ENCODE measurements around the gene ADGRB2. TPM values are rescaled to one million over a fixed set of nuclear protein-coding genes. Genes with fewer than 3 reads are reported as not detected.

ADGRB2 gene
- total RNA-seq, 2 experiments from 2014 or later: 0.54 to 0.56 TPM

GRCh38 chr1:31762323-31762722, 1.8 kb downstream of the ADGRB2 start:
- Mint-ChIP-seq H3K4me1 (ENCODE audit: low read depth) (peaks cover 22% of the 10 kb centered on the region), H3K9me3 (no peaks in the 10 kb centered on the region), H3K27ac (no peak overlapping the region), H3K36me3 (ENCODE audit: low read depth) (no peaks in the 10 kb centered on the region), H3K27me3 (peaks cover 27% of the 10 kb centered on the region), H3K4me3 (no peak overlapping the region)
- DNase-seq: no peak
- intact Hi-C loops (cut with micrococcal nuclease): loop anchor here (10.0 kb wide), 1 partner anchor 48 kb away; no protein-coding TSS in a partner anchor
- ChIA-PET POLR2A (interaction anchor here (1.0 to 3.4 kb wide), 3 partner anchors 9 to 17 kb away, joined by 3 to 14 read pairs (median 4); no protein-coding TSS in a partner anchor), CTCF (interaction anchor here (0.8 to 14.2 kb wide), 6 partner anchors 10 to 202 kb away, joined by 3 to 129 read pairs (median 4); no protein-coding TSS in a partner anchor)
- TF ChIP-seq, protein P1, sequence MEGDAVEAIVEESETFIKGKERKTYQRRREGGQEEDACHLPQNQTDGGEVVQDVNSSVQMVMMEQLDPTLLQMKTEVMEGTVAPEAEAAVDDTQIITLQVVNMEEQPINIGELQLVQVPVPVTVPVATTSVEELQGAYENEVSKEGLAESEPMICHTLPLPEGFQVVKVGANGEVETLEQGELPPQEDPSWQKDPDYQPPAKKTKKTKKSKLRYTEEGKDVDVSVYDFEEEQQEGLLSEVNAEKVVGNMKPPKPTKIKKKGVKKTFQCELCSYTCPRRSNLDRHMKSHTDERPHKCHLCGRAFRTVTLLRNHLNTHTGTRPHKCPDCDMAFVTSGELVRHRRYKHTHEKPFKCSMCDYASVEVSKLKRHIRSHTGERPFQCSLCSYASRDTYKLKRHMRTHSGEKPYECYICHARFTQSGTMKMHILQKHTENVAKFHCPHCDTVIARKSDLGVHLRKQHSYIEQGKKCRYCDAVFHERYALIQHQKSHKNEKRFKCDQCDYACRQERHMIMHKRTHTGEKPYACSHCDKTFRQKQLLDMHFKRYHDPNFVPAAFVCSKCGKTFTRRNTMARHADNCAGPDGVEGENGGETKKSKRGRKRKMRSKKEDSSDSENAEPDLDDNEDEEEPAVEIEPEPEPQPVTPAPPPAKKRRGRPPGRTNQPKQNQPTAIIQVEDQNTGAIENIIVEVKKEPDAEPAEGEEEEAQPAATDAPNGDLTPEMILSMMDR (IDR thresholded peaks at IDR 0.05): no peak
- ATAC-seq: no peak

DNA sequence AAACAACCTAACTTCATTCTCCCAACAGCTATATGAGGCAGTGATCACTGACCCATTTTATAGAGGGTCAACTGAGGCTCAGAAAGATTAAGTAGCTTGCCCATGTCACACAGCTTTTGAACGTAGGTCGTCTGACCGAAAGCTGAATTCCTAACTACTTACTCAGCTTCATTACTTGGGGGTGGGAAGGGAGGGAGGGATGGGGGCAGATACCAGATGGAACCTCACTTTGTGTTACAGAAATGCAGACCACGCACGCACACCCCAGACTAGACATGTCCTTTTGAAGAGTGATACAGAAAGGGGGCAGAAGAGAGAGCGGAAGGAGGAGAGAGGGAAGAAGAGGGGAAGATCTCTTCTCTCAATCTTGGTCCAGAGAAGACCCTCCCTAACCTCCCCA, 2.3 kb downstream of the ADGRB2 start:
- ATAC-seq (no peak), DNase-seq (no peak)
- Mint-ChIP-seq H3K4me3 (no peak overlapping the region), H3K27me3 (peaks cover 27% of the 10 kb centered on the region), H3K4me1 (ENCODE audit: low read depth) (peaks cover 22% of the 10 kb centered on the region), H3K36me3 (ENCODE audit: low read depth) (no peaks in the 10 kb centered on the region), H3K27ac (no peak overlapping the region), H3K9me3 (no peaks in the 10 kb centered on the region)
- intact Hi-C loops (cut with micrococcal nuclease): loop anchor here (10.0 kb wide), 1 partner anchor 47 kb away; no protein-coding TSS in a partner anchor
- ChIA-PET POLR2A (interaction anchor here (1.0 to 3.4 kb wide), 2 partner anchors 11 to 16 kb away, joined by 3 to 14 read pairs; no protein-coding TSS in a partner anchor), CTCF (interaction anchor here (1.2 to 14.2 kb wide), 3 partner anchors 11 to 202 kb away, joined by 3 to 129 read pairs (median 7); no protein-coding TSS in a partner anchor)
- TF ChIP-seq, protein P1 (IDR thresholded peaks at IDR 0.05): no peak

DNA sequence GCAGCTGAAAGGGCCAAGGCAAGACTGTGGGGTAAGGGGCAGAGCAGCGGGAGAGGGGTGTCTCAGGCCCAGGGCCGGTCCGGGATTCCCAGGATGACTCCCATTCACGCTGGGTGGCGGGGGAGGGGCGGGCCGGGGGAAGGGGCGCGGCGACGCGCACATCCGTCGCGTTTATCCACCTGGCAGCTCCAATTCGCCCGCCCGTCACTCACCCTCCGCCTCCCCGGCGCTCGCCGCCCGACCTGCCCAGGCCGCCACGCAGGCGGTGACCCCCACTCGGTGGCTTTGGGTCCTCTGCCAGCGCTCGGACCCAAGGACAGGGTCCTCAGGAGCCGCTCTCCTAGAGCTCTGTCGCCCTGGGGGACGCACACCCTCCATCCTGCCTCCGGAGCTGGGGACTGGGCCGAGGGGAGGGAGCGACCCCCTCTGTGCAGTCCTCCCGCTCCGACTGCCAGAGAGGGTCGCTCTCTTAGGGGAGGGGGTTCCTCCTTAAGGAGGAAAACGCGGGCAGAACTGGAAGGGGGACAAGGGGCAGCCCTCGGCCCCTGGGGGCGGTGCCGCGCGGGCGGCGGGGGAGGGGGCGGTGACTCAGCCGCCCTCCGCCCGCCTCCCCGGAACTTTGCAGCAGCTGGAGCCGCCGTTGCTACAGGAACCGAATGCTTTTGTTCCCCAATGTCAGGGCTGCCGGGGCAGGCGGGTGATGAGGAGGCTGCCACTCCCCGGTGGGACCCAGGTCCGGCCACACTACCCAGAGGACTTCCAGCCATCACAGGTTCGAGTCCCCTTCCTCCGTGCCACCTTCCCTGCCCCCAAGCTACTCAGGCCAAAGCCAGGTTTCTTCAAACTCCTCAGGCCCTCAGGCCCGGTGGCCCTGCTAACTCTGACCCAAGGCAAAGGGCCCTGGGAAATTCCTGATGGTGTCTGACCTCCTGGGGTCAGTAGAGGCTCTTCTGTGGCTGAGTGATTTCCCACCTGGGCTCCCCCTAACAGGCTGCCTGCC, 3.4 kb downstream of the ADGRB2 start:
- intact Hi-C loops (cut with micrococcal nuclease): loop anchor here (10.0 kb wide), 1 partner anchor 46 kb away; no protein-coding TSS in a partner anchor
- peaks cover 27% of the 10 kb centered on the region for H3K27me3 Mint-ChIP-seq
- H3K27ac Mint-ChIP-seq: no peak overlapping the region
- peaks cover 22% of the 10 kb centered on the region for H3K4me1 Mint-ChIP-seq (ENCODE audit: low read depth)
- no peaks in the 10 kb centered on the region for H3K36me3 Mint-ChIP-seq (ENCODE audit: low read depth)
- H3K4me3 Mint-ChIP-seq: peak overlapping the region; percentile 49
- POLR2A ChIA-PET: interaction anchor here (0.8 to 3.4 kb wide), 3 partner anchors 12 to 139 kb away, joined by 3 to 14 read pairs (median 3); partner anchors contain the start of gene PEF1
- H3K9me3 Mint-ChIP-seq: no peaks in the 10 kb centered on the region
- DNase-seq (peak; percentile 75), ATAC-seq (peak; percentile 64)
- TF ChIP-seq, protein P1 (IDR thresholded peaks at IDR 0.05): no peak
- CTCF ChIA-PET: interaction anchor here (1.1 to 14.2 kb wide), 6 partner anchors 8 to 203 kb away, joined by 3 to 129 read pairs (median 5); no protein-coding TSS in a partner anchor

DNA sequence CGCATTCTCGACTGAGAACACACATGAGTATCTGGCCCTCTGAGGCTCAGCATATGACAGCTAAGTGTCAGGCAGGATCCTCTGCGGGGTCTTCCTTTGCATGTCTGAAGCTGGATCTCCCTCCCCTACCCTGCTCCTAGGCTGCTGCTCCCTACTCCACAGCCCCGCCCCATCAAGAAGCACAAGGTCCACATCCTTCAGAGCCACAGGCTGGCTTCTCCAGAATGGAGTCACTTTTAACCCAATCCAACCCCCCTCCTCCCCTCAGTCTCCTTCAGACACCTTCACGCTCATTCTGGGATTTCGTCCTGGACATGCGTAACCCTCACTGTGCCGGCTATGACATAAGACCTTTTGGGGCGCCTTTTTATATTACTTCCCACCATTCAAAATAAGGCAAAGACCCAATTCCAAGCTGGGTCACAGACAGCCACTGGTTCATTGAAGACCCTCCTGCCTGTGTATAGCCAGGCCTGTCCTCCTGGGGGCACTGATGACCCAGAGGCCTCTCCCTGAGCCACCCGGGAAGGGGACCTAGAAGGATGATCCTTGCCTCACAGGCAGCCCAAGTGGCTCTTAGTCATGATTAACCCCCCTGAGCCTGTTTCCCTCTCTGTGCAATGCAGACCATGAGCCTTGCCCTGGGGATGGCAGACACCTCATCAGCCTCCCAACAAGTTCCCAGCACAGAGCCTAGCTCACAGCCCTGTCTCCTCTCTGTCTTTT, 4.7 kb downstream of the ADGRB2 start:
- no peak for ATAC-seq
- no peaks in the 10 kb centered on the region for H3K36me3 Mint-ChIP-seq (ENCODE audit: low read depth)
- peaks cover 16% of the 10 kb centered on the region for H3K4me1 Mint-ChIP-seq (ENCODE audit: low read depth)
- DNase-seq: no peak
- no peaks in the 10 kb centered on the region for H3K9me3 Mint-ChIP-seq
- ChIA-PET POLR2A (interaction anchor here (0.5 kb wide), 1 partner anchor 181 kb away, joined by 3 read pairs; no protein-coding TSS in a partner anchor), CTCF (interaction anchor here (1.1 to 14.2 kb wide), 4 partner anchors 8 to 29 kb away, joined by 3 to 129 read pairs (median 6); no protein-coding TSS in a partner anchor)
- TF ChIP-seq, protein P1 (IDR thresholded peaks at IDR 0.05): no peak
- H3K27ac Mint-ChIP-seq: no peak overlapping the region
- H3K4me3 Mint-ChIP-seq: no peak overlapping the region
- H3K27me3 Mint-ChIP-seq: peaks cover 25% of the 10 kb centered on the region
- intact Hi-C loops (cut with micrococcal nuclease): loop anchor here (10.0 kb wide), 1 partner anchor 45 kb away; no protein-coding TSS in a partner anchor
